GM19328 (cell line): ENCODE measurements around the gene CTSC.

Experiments
- ATAC-seq: cut with Tn5 transposase; IDR thresholded peaks from one replicate; pipeline ENCODE4 v1.9.1; 2021; ENCODE audit warnings: mild to moderate bottlenecking, moderate library complexity; ENCODE audit not compliant: unreplicated experiment

The CTSC gene

DNA sequence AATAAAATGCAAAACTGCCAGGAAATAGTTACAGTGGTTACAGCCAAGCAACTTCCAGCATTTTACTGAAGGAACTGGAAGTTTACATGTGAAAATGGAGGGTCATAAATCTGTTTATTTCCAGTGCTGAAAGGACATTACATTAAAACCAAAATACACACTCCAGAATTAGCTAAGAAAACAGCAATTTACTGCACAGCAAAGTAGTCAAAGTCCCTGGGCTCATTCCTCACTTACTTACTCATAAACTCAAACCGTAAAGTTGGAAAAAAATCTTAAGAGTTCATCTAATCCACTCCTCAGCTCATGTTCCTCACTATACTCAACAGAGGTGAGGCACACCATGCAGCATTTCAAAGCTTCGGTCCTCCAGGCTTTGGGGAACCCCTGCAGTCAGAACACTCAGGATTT is 17.4 kb downstream of the CTSC start:
- no peak for ATAC-seq

DNA sequence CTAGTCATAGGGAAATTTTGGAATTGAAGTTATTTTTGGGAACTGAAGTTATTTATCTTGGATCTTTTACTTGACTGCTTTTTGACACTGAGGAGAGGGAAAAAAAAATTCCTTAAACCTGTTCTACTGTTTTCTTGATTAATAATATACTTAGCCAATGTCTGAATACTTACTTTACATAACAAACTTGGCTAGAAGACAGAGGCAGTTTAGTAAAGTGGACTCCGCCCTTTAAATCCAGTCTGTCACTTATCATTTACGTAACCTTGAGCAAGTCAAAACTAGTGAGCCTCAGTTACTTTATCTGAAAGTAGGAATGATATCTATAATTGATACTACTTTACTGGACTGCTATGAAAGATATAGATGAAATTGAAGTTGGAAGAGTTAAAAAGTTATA is 19.5 kb downstream of the CTSC start:
- ATAC-seq: no peak

DNA sequence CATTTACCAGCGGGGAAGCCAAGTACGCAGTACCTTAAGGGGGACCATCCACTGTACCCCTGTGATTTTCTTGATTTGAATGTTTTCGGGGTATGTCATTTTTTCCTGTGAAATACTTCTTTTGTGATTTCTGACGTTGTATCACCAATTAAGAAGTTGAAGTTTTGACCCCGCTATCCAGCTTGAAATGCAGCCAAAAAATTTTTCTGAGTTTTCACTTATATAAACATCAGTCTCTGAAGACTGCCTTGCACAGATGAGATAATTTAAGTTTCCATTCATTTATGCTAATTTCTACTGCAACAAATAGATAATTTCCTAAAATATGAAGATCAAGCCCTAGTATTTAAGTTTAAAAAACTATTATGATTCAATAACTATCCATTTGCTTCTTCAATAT is 20.0 kb downstream of the CTSC start:
- no peak for ATAC-seq

DNA sequence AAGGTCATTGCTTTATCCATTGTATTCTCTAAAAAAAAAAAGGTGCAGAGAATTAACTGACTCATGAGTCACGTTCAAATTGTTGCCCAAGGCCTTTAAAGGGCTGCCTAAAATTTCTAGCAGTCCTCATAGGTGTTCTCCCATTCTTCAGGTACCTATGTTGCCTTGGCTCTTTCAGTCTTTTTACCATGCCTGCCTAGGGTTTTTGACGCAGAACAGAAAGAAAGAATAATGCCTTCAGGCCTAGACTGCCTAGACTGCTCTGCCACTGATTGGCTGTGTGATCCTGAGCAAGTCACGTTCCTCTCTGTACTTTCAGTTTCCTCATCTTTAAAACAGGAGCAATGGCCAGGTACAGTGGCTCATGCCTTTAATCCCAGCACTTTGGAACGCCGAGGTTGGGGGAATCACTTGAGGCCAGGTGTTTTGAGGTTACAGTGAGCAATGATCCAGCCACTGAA is 21.5 kb downstream of the CTSC start:
- no peak for ATAC-seq

DNA sequence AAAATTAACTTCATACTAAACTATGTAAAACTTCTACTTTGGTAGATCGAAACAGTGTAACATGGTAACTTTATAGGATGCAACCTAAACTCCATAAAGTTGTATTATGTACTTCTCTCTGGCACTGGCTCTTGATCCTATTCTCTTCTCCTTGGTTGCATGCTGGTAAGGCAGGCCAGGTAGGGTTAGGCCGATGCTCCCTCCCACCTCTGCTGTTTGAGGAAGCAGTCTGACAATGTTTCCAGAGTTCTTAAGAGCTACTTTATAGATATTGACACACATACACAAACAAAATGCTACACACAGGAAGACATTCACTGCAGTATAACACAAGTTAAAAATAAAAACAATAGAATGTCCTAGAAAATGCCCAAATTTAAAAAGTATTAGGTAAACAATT is 22.5 kb downstream of the CTSC start:
- ATAC-seq: no peak

DNA sequence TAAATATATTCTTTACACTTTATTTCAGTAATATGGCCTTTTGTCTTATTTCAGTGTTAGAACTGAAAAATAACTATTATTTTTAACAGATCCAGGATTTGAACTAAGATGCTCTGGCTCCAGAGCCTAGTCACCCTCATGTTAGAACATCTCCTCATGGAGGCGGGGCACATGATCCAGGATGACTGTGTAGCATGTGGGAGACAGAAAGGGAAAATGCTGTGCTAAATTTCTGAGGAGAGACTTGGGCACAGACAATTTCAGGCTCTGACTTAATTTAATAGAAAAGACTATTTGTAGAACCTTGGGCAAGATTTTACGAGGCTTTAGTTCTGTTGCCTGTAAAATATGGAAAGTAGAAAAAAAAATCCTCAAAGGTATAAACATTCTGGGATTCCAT is 24.1 kb downstream of the CTSC start:
- no peak for ATAC-seq

DNA sequence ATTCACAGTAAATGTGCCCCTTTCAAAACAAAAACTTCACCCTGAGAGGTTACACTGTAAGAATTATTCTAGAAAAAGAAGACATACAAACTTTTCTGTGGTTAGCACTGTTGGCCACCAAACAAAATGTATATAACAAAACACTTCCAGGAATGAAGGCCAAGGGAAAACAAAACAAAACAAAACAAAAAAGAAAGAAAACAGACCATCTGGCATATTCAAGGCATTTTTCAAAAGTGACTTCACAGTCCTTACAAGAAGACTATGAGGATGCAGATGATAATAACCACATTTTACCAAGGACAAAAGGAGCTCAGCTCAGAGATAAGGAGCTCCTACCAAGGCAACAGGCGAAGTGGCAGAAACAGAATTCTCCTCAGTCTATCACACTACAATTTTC is 24.9 kb downstream of the CTSC start:
- no peak for ATAC-seq

DNA sequence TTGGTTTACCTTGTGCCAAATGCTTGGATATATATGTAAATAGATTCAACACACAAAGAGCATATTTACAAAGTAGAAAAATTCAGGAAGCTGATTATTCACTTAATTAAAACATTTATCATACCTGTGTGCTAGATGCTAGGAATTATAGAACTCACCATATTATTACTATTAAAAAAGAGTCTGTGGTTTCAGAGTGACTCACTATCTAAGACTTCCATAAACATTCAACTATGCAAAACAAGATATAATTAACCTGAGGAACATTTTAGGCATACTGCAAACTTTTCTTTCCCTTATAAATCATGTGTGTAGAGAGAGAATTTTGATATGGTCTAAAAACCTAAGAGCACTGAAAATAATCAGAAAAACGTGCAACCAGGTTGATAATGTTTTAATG is 27.3 kb downstream of the CTSC start:
- ATAC-seq: no peak

DNA sequence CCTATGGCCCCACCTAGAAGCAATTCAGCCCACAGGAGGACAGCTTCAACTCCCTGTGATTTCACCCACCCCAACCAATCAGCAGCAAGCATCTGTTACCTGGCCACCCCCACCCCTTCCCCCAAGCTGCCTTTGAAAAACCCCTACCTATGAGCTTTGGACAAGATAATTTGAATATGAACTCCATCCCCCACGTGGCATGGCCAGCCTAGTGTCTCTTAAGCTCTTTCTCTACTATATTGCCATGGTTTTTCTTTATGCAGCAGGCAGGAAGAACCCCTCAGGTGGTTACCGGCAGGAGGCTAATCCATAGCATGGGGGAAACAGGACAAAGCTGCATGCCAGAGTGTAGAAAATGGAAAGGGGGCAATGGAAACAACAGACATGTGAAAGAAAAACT is 29.0 kb downstream of the CTSC start:
- no peak for ATAC-seq

DNA sequence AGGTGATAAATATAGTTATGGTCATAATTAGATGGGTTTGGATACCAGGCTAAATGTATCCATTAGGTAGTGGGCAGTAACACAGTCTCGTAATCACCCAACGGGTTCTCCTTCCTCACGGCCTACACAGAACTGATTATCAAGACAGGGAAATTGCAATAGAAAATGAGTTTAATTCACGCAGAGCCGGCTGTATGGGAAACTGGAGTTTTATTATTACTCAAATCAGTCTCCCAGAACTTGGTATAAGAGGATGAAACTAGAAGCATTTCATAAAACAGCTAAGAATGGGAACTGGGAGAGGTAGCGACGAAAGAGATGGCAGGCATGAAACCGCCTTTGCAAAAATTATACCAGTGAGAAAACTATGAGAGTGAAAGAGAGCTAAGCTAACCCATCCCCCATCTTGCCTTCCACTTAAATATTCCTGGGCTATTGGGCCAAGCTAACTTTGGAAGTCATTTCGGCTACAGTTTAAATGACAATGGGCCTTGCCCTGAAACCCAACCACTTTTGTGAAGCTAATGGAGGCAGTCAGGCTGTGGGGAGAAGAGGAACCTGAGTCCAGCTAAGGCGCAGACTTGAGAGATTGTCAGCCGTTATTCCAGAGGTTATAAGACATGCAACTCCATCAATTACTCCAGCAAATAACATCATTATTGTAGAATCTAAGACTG is 29.6 kb downstream of the CTSC start:
- ATAC-seq: peak; percentile 36

DNA sequence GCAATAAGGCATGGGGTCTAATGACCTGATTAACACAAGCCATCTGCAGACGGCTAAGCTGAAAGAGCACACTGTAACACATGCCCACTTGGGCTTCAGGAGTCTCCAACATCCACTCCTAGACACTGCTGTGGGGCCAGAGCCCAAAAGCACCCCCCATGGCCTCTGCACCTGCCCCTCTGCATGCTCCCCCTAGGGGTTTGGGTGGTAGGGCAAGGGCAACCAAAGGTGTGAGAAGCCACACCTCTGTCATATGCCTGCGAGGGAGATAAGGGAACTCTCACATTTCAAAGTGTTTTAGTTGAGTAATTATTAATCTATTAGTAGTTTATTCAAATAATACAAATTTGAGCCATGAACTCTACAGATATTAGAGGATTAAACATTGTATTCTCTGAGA is 30.8 kb downstream of the CTSC start:
- no peak for ATAC-seq

DNA sequence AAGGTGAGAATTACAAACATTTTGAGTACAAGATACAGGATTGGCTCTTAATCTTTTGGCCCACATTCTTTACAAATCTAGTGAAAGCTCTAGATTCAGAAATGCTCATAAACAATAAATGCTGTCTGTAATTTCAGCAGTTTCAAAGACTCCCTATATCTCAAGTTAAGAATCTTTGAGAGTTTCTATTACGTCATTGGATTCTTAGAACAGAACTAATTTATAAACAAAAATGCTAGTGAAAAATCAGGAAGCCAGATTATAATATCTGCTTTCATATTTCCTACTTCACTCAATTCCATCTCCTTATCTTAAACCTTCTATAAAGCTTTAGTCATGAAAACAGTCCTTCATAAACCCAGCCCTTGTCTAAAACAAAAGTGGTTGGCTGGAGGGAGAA is 32.1 kb downstream of the CTSC start:
- ATAC-seq: no peak

DNA sequence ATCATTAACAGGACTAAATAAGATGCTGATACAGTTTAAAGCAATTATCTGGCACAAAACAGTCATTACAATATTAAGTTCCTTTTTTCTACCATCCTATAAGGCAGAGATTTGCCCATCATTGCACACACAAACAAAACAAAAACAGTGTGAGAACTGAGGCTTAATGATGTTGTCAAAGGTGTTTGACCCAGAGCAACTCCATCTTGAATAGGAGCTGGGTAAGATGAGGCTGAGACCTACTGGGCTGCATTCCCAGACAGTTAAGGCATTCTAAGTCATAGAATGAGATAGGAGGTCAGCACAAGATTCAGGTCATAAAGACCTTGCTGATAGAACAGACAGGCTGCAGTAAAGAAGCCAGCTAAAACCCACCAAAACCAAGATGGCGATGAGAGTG is 33.2 kb downstream of the CTSC start:
- no peak for ATAC-seq

DNA sequence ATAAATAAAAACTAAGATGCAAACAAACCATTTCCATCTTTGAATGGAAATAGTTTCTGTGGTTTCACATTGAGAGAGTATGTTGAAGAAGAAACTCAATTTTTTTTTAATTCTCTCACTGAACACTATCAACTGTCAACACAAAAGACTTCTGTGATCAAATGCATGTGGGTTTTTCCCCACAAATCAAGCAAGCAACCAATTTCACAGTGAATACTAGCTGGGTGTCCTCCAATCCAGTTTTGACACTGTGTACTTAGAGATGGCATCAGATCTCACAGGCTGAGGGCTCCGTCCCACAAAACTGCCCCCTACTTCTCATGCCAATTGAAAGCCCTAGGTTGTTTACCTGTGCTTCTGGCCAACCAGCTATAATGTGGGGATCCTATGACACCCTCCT is 34.5 kb downstream of the CTSC start:
- no peak for ATAC-seq

DNA sequence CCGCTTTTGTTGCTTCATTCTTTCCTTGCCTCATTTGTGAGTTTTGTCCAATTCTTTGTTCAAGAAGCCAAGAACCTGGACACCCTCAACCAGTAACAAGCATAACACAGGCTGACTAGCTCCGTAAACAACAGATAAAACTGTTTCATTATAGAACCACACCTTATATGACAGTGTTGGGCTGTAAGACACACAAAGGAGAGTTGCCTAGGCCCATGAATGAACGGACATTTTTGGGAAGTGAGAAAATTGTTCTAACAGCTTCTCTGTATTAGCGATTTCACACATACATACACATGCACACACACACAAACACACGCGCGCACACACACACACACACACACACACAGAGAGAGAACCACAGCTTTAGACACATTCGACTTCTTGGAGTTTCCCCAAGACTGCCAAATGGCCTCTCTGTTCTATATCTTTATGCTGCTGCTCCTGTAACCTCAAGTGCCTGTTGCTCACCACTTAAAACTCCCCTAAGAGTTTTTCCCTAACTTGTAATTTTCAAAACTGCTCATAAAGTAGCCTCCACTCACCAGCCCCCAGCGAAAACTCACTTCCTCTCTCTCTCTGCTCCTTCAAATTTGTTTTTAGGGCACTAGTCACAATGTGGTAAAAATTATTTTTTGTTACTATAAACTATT is 35.9 kb downstream of the CTSC start:
- peak; percentile 39 for ATAC-seq

DNA sequence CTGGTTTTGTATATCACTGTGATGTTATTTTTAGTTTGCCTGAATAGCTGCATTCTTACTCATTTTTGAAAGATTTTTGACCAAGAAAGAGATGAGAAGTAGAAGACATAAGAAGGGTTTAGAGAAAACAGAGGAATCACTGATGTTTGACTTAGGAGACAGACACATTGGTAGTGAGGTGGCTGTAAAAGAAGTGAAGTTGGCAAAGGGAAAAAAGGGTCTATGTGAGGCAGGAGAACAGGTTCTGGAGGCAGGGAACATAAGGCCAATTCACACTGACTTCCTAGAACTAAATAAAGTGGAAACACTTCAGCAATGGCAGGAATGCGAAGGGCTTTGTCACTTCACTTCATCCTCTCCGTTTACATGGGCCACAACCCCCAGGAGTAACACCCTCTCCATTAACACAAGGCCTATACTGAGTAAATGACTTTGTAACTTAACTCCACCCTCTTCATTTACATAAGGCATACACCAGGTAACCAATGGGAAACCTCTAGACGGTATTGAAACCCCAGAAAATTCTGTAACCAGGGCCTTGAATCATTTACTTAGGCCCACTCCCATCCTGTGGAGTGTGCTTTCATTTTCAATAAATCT is 36.5 kb downstream of the CTSC start:
- ATAC-seq: peak; percentile 46

DNA sequence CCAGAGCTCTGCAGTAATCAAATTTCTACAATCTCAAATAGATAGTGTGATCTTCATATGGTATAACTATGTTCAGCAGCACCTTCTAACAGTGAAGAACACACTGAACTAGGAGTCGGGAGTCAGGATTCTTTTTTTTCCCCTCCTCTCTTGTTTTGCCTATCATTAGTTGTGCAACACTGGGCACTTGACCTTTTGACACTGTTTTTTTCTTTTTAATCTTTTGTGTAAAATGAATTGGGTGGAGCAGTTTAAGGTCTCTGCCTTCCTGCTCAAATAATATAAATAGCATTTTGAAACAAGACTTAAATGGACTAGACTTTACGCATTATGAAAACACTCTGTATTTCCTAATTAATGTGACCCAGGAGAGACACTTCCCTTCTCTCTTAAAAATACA is 39.7 kb downstream of the CTSC start:
- ATAC-seq: no peak

DNA sequence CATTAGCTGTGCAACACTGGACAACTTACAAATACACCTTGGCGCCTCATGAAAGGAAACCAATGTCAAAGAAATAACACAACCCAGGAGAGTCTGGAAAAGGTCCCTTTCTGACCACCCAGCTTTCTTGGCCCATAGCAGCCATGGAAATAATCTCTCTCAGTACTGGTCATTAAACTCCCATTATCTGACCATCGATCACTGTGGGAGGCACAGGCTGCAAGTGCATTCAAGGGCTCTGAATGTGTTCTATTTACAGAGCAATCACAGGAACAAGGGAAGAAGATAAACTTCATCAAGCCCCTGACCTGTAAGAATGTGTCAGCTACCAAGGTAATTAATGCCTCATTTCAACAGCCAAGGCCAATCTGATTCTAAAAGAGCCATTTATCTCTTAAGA is 40.1 kb downstream of the CTSC start:
- ATAC-seq: no peak

DNA sequence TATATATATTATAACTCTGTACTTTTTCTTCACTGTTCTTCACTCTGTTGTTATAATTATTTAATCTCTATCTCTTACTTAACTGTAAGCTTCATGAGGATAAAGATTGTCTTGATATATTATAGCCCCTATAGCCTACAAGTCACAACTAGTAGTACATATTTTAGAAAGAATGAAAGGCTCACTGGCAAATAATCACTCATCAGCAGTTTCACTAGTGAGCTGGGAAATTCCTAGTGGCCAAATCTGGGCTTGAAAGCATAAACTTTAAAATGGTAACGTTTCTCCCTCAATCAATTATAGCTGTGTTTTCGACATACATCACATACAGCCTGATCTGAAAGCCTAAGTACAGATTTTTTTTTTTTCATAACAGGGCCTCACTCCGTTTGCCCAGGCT is 42.5 kb downstream of the CTSC start:
- no peak for ATAC-seq

DNA sequence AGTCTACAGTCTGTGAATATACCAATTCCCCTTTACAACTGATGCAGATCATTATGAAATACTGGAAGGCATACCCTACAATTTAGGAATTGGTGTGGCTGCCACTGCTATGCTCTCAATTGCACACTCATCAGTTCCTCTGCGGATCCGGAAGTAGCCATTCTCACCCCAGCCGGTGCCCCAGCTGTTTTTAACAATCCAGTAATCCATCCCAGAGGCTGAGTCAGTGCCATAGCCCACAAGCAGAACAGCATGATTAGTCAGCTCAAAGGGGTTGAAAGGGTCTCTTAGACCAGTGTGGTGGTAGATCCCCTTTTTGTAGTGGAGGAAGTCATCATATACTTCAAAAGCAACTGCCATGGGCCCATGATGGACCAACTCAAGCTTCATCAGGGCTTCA is 43.6 kb downstream of the CTSC start:
- no peak for ATAC-seq

DNA sequence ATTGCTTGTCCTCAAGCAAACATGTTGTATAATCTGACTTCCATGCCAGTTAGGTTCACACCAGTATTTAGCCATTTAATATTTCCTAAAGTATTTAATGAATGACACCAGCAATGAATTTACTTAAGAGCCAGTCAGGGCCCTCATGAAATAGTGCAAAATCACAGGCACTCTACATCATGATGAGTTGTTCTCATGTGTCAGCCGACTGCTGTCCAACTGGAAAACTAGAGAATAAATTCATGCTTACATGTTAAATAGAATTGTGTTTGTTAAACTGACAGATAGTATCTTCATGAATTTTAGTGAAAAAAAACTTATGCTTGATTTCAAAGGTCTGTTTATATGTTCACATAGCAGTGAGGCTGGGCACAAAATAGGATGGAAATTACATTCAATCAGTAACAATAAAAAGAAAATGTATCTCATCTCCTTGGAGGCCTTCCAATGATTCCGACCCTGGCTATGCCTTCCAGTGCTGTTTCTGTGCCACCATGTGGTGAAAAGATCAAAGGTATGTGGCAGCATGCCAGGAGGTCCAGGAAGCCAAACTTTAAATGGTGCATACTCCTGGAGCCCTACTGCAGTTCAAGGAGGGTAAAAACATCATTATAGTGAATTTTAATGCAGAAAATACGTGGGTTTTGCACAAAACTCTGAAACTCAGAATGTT is 45.2 kb downstream of the CTSC start:
- no peak for ATAC-seq

DNA sequence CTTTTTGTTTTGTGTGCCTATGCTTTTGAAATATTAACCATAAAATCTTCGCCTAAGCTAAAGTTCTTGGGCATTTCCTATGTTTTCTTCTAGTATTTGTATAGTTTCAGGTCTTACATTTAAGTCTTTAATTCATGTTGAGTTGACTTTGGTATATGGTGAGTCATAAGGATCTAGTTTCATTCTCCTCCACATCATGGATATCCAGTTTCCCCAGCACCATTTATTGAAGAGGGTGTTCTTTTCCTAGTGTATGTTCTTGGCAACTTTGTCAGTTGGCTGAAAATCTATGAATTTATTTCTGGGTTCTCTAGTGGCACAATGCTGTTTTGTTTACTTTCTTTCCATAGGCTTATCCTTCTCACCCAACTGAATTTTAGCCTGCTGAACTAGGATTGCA is 49.0 kb downstream of the CTSC start:
- no peak for ATAC-seq
